ENCODE results near the gene KRT16. TPM values are rescaled to one million over a fixed set of nuclear protein-coding genes. Genes with fewer than 3 reads are reported as not detected.
"Not testable (repeated sequence)": the region's sequence is repeated elsewhere in the genome, so short reads cannot be mapped to it uniquely, and the experiment has no call there.

KRT16 gene
- total and polyA plus RNA-seq, 2 experiments from 2014 or later: 0.90 to 2.5 TPM

- no peak overlapping the region for H3K4me2 ChIP-seq (ENCODE audit: unreplicated experiment)
- H3K4me3 ChIP-seq: no peak overlapping the region
- TF ChIP-seq EZH2 (IDR thresholded peaks at IDR 0.05; ENCODE audit: insufficient read depth, poor library complexity, severe bottlenecking) (no peak), EZH2phosphoT487 (IDR thresholded peaks at IDR 0.05; ENCODE audit: insufficient read depth, low read depth) (no peak)
- H3K9me2 ChIP-seq (ENCODE audit: insufficient read depth): no peaks in the 10 kb centered on the region
- H3K4me1 ChIP-seq (ENCODE audit: insufficient read depth): peaks cover 5% of the 10 kb centered on the region; the same call in 1 of the 2 replicates
- peaks cover 11% of the 10 kb centered on the region for H3K27me3 ChIP-seq (replicated peaks; ENCODE audit: insufficient read depth)
- H3K9ac ChIP-seq: no peak overlapping the region
- no peaks in the 10 kb centered on the region for H3K79me2 ChIP-seq (ENCODE audit: insufficient read depth)
- H2AFZ ChIP-seq: no peak overlapping the region
- DNase-seq: no peak
- 70 to 83% methylated on average over 5 of the region's 5 CpGs for whole genome bisulfite sequencing, 2 experiments (ENCODE audit: low coverage in 1 of 2, low lambda C conversion rate in 2 of 2, missing lambda C conversion rate in 2 of 2)
- H3K27ac ChIP-seq: no peak overlapping the region
- H3F3A ChIP-seq (ENCODE audit: insufficient read depth): no peaks in the 10 kb centered on the region
- in situ Hi-C loops (cut with MboI): no loop called here
- no peaks in the 10 kb centered on the region for H3K36me3 ChIP-seq (ENCODE audit: low read depth)
- H4K20me1 ChIP-seq (ENCODE audit: insufficient read depth): no peaks in the 10 kb centered on the region
- H3K9me3 ChIP-seq (ENCODE audit: low read depth): no peaks in the 10 kb centered on the region
Measured at GRCh38 chr17:41614098-41614497, 1.5 kb upstream of the KRT16 start.

GRCh38 chr17:41613277-41614082, 913 bp upstream of the KRT16 start:
- H3F3A ChIP-seq (ENCODE audit: insufficient read depth): no peaks in the 10 kb centered on the region
- H2AFZ ChIP-seq: no peak overlapping the region
- no peaks in the 10 kb centered on the region for H4K20me1 ChIP-seq (ENCODE audit: insufficient read depth)
- H3K27me3 ChIP-seq (replicated peaks; ENCODE audit: insufficient read depth): peaks cover 11% of the 10 kb centered on the region
- TF ChIP-seq EZH2phosphoT487 (IDR thresholded peaks at IDR 0.05; ENCODE audit: insufficient read depth, low read depth): no peak
- TF ChIP-seq EZH2 (IDR thresholded peaks at IDR 0.05; ENCODE audit: insufficient read depth, poor library complexity, severe bottlenecking): no peak
- H3K4me3 ChIP-seq: no peak overlapping the region
- H3K9me2 ChIP-seq (ENCODE audit: insufficient read depth): no peaks in the 10 kb centered on the region
- H3K36me3 ChIP-seq (ENCODE audit: low read depth): no peaks in the 10 kb centered on the region
- in situ Hi-C loops (cut with MboI): no loop called here
- no peaks in the 10 kb centered on the region for H3K79me2 ChIP-seq (ENCODE audit: insufficient read depth)
- DNase-seq: no peak
- H3K9me3 ChIP-seq (ENCODE audit: low read depth): no peaks in the 10 kb centered on the region
- WGBS, 2 experiments (ENCODE audit: low coverage in 1 of 2, low lambda C conversion rate in 2 of 2, missing lambda C conversion rate in 2 of 2): 67 to 76% methylated on average over 9 to 11 of the region's 11 CpGs
- no peak overlapping the region for H3K4me2 ChIP-seq (ENCODE audit: unreplicated experiment)
- H3K4me1 ChIP-seq (ENCODE audit: insufficient read depth): peaks cover 5% of the 10 kb centered on the region; the same call in 1 of the 2 replicates
- H3K27ac ChIP-seq: no peak overlapping the region
- no peak overlapping the region for H3K9ac ChIP-seq

DNA sequence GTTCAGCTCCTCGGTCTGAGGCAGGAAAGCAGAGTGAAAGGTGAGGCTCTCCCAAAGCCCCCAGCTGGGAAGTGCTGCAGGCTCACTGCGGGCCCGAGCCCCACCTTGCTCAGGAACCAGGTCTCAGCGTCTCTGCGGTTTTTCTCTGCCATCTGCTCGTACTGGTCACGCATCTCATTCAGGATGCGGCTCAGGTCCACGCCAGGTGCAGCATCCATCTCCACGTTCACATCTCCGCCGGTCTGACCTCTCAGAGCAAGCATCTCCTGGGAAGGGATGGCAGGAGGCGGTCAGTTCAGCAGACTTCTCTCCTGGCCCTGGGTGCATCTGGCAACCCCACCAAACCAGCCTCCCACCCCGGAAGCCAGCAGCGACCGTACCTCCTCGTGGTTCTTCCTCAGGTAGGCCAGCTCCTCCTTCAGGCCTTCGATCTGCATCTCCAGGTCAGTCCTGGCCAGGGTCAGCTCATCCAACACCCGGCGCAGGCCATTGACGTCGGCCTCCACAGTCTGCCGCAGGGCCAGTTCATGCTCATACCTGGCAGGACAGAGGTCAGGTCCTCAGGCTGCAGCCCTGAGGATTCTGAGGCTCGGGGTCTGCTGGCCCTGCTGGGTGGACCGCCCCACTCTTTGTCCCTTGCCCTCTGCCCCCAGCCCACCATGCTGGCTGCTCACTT, 1.5 kb downstream of the KRT16 start:
- TF ChIP-seq EZH2 (IDR thresholded peaks at IDR 0.05; ENCODE audit: insufficient read depth, poor library complexity, severe bottlenecking): no peak
- TF ChIP-seq EZH2phosphoT487 (IDR thresholded peaks at IDR 0.05; ENCODE audit: insufficient read depth, low read depth): no peak
- no peaks in the 10 kb centered on the region for H3F3A ChIP-seq (ENCODE audit: insufficient read depth)
- no peaks in the 10 kb centered on the region for H4K20me1 ChIP-seq (ENCODE audit: insufficient read depth)
- H3K4me3 ChIP-seq: no peak overlapping the region
- H3K27me3 ChIP-seq (replicated peaks; ENCODE audit: insufficient read depth): peaks cover 11% of the 10 kb centered on the region
- H3K9me3 ChIP-seq (ENCODE audit: low read depth): no peaks in the 10 kb centered on the region
- no peak overlapping the region for H3K9ac ChIP-seq
- H3K79me2 ChIP-seq (ENCODE audit: insufficient read depth): no peaks in the 10 kb centered on the region
- in situ Hi-C loops (cut with MboI): no loop called here
- DNase-seq: no peak
- no peaks in the 10 kb centered on the region for H3K36me3 ChIP-seq (ENCODE audit: low read depth)
- H3K9me2 ChIP-seq (ENCODE audit: insufficient read depth): no peaks in the 10 kb centered on the region
- H3K4me1 ChIP-seq (ENCODE audit: insufficient read depth): peaks cover 5% of the 10 kb centered on the region; the same call in 1 of the 2 replicates
- H3K4me2 ChIP-seq (ENCODE audit: unreplicated experiment): no peak overlapping the region
- WGBS, 2 experiments (ENCODE audit: low coverage in 1 of 2, low lambda C conversion rate in 2 of 2, missing lambda C conversion rate in 2 of 2): 79 to 80% methylated on average over 25 of the region's 25 CpGs
- H3K27ac ChIP-seq: no peak overlapping the region
- no peak overlapping the region for H2AFZ ChIP-seq

- H4K20me1 ChIP-seq (ENCODE audit: insufficient read depth); H3K9me2 ChIP-seq (ENCODE audit: insufficient read depth); H3K4me1 ChIP-seq (ENCODE audit: insufficient read depth); H3K27ac ChIP-seq; H3F3A ChIP-seq (ENCODE audit: insufficient read depth); H3K79me2 ChIP-seq (ENCODE audit: insufficient read depth); H3K36me3 ChIP-seq (ENCODE audit: low read depth); H3K9me3 ChIP-seq (ENCODE audit: low read depth); H3K9ac ChIP-seq; H2AFZ ChIP-seq; H3K4me2 ChIP-seq (ENCODE audit: unreplicated experiment); in situ Hi-C loops (cut with MboI); H3K4me3 ChIP-seq: not testable (repeated sequence)
- peak; percentile 24 for DNase-seq
- 6 to 10% methylated on average over 10 of the region's 10 CpGs for WGBS, 2 experiments (ENCODE audit: low coverage in 1 of 2, low lambda C conversion rate in 2 of 2, missing lambda C conversion rate in 2 of 2)
- peaks cover 11% of the 10 kb centered on the region; the same call in 1 of the 2 replicates for H3K27me3 ChIP-seq (replicated peaks; ENCODE audit: insufficient read depth)
Measured at GRCh38 chr17:41610061-41610517, 2.5 kb downstream of the KRT16 start.

DNA sequence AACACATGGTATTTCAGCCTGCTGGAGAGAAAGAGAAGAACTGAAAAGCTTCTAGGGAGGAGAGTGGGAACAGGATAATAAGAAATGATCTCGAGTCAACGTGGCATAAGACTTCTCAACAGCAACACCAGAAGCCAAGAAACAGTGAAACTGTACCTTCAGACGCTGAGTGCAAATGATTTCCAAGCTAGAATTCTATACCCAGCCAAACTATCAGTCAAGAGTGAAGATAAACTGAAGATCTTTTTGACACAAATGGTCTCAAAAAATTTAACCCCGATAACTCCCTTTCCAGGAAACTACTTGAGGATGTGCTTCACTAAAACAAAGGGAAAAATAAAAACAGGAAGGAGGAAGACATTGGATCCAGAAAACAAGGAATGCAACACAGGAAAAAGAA, 5.6 kb downstream of the KRT16 start:
- H3K9me3 ChIP-seq (ENCODE audit: low read depth); DNase-seq; H3K4me1 ChIP-seq (ENCODE audit: insufficient read depth); H3F3A ChIP-seq (ENCODE audit: insufficient read depth); H3K9me2 ChIP-seq (ENCODE audit: insufficient read depth); in situ Hi-C loops (cut with MboI); H3K36me3 ChIP-seq (ENCODE audit: low read depth); H4K20me1 ChIP-seq (ENCODE audit: insufficient read depth); H3K27ac ChIP-seq; H3K9ac ChIP-seq; H2AFZ ChIP-seq; H3K4me2 ChIP-seq (ENCODE audit: unreplicated experiment); H3K4me3 ChIP-seq; H3K79me2 ChIP-seq (ENCODE audit: insufficient read depth): not testable (repeated sequence)
- WGBS, 2 experiments (ENCODE audit: low coverage in 1 of 2, low lambda C conversion rate in 2 of 2, missing lambda C conversion rate in 2 of 2): 27 to 44% methylated on average over 4 of the region's 4 CpGs
- H3K27me3 ChIP-seq (replicated peaks; ENCODE audit: insufficient read depth): peaks cover 25% of the 10 kb centered on the region

Measured in GM23248 (cell line).